Measurements from ENCODE around the gene PFN4.
"Not testable (repeated sequence)": the region's sequence is repeated elsewhere in the genome, so short reads cannot be mapped to it uniquely, and the experiment has no call there.

PFN4 gene

GRCh38 chr2:24123195-24123921 lies at the start of gene PFN4, which contains the start of gene FAM228B:
TSS of gene PFN4 (minus strand) at chr2:24123334. CDS start at chr2:24122535, 799 bp downstream.
TSS of gene FAM228B (plus strand) at chr2:24123469. CDS start at chr2:24124362, 893 bp downstream.
- DNase-seq (ENCODE audit: low spot score), result peak; percentile 71

GRCh38 chr2:24169023-24169422 lies 45.9 kb upstream of the PFN4 start:
- no peak for DNase-seq (ENCODE audit: low spot score)

- peak; percentile 42 for DNase-seq (ENCODE audit: low spot score)
Measured at GRCh38 chr2:24164416-24164973, 41.4 kb upstream of the PFN4 start.

GRCh38 chr2:24163601-24164000 lies 40.5 kb upstream of the PFN4 start:
- DNase-seq (ENCODE audit: low spot score), result no peak

- DNase-seq (ENCODE audit: low spot score), result no peak
Measured at GRCh38 chr2:24163186-24163585, 40.1 kb upstream of the PFN4 start.

GRCh38 chr2:24162494-24162893 lies 39.4 kb upstream of the PFN4 start:
- DNase-seq (ENCODE audit: low spot score), result no peak

- DNase-seq (ENCODE audit: low spot score), result no peak
Measured at GRCh38 chr2:24160761-24161160, 37.6 kb upstream of the PFN4 start.

GRCh38 chr2:24159708-24160107 lies 36.6 kb upstream of the PFN4 start:
- DNase-seq (ENCODE audit: low spot score), result no peak

- DNase-seq (ENCODE audit: low spot score), result no peak
Measured at GRCh38 chr2:24158131-24158530, 35.0 kb upstream of the PFN4 start.

- DNase-seq (ENCODE audit: low spot score), result peak; percentile 5
Measured at GRCh38 chr2:24153478-24153877, 30.3 kb upstream of the PFN4 start.

- DNase-seq (ENCODE audit: low spot score), result no peak
Measured at GRCh38 chr2:24152413-24153197, 29.5 kb upstream of the PFN4 start.

- no peak for DNase-seq (ENCODE audit: low spot score)
Measured at GRCh38 chr2:24147364-24147763, 24.2 kb upstream of the PFN4 start.

GRCh38 chr2:24140305-24140704 lies 17.2 kb upstream of the PFN4 start:
- not testable (repeated sequence) for DNase-seq (ENCODE audit: low spot score)

GRCh38 chr2:24132543-24132942 lies 9.4 kb upstream of the PFN4 start:
- no peak for DNase-seq (ENCODE audit: low spot score)

GRCh38 chr2:24125956-24126355 lies 2.8 kb upstream of the PFN4 start:
- no peak for DNase-seq (ENCODE audit: low spot score)

- DNase-seq (ENCODE audit: low spot score), result peak; percentile 61
Measured at GRCh38 chr2:24123922-24124580, 917 bp upstream of the PFN4 start.

GRCh38 chr2:24122366-24123194 lies 554 bp downstream of the PFN4 start:
- DNase-seq (ENCODE audit: low spot score), result peak; percentile 52

GRCh38 chr2:24121469-24121868 lies 1.7 kb downstream of the PFN4 start:
- DNase-seq (ENCODE audit: low spot score), result peak; percentile 7

- no peak for DNase-seq (ENCODE audit: low spot score)
Measured at GRCh38 chr2:24121066-24121465, 2.1 kb downstream of the PFN4 start.

GRCh38 chr2:24117902-24118301 lies 5.2 kb downstream of the PFN4 start:
- DNase-seq (ENCODE audit: low spot score), result no peak

GRCh38 chr2:24115057-24115456 lies 8.1 kb downstream of the PFN4 start:
- no peak for DNase-seq (ENCODE audit: low spot score)
